Mesenteric fat pad (tissue), 1 donor: ENCODE data around the gene IFRD2. TPM values are rescaled to one million over a fixed set of nuclear protein-coding genes. Genes with fewer than 3 reads are reported as not detected.
"Not testable (repeated sequence)": the region's sequence is repeated elsewhere in the genome, so short reads cannot be mapped to it uniquely, and the experiment has no call there.

Experiments
- DNase-seq: peaks from one replicate; pipeline ENCODE4 v3.0.0-alpha.2; 2020; ENCODE audit warnings: low spot score
- total RNA-seq: library from RNA; stranded (reverse); fragmentation: NEBNext Ultra II Directional; extraction: Animal tissue kit (Norgen Biotek cat#: 25700); gene quantifications from one replicate; pipeline ENCODE4 v1.2.1, GENCODE V29; 2021
- donor health status: DM: yes; HTN: yes; CAD: no.

The IFRD2 gene
- total RNA-seq, 1 donor from 2014 or later = 105 TPM

- DNase-seq = no peak
These were observed 37.0 kb downstream of the IFRD2 start for GRCh38 chr3:50255251-50255615.

- DNase-seq = no peak
These were observed 37.5 kb downstream of the IFRD2 start for GRCh38 chr3:50254577-50255250.

- no peak for DNase-seq
These were observed 41.0 kb downstream of the IFRD2 start for GRCh38 chr3:50251220-50251619.

- no peak for DNase-seq
These were observed 41.7 kb downstream of the IFRD2 start for GRCh38 chr3:50250514-50250913.

- no peak for DNase-seq
These were observed 42.8 kb downstream of the IFRD2 start for GRCh38 chr3:50249457-50249856.

GRCh38 chr3:50248387-50248786 is 43.8 kb downstream of the IFRD2 start:
- no peak for DNase-seq

GRCh38 chr3:50246517-50246954 is 45.7 kb downstream of the IFRD2 start:
- no peak for DNase-seq

GRCh38 chr3:50245831-50246516 is 46.3 kb downstream of the IFRD2 start:
- DNase-seq = peak; percentile 97

- no peak for DNase-seq
These were observed 46.9 kb downstream of the IFRD2 start for GRCh38 chr3:50245251-50245745.

GRCh38 chr3:50244813-50245212 is 47.4 kb downstream of the IFRD2 start:
- DNase-seq = not testable (repeated sequence)

- DNase-seq = no peak
These were observed 48.7 kb downstream of the IFRD2 start for GRCh38 chr3:50243543-50243895.

GRCh38 chr3:50242851-50243542 is 49.2 kb downstream of the IFRD2 start:
- no peak for DNase-seq

GRCh38 chr3:50242381-50242770 is 49.9 kb downstream of the IFRD2 start:
- DNase-seq = no peak

- DNase-seq = no peak
These were observed 50.4 kb downstream of the IFRD2 start for GRCh38 chr3:50241713-50242380.

- DNase-seq = no peak
These were observed 51.1 kb downstream of the IFRD2 start for GRCh38 chr3:50241163-50241562.

GRCh38 chr3:50239649-50240048 is 52.6 kb downstream of the IFRD2 start:
- DNase-seq = no peak

GRCh38 chr3:50238549-50239026 is 53.6 kb downstream of the IFRD2 start:
- DNase-seq = peak; percentile 95

- DNase-seq = peak; percentile 94
These were observed 54.3 kb downstream of the IFRD2 start for GRCh38 chr3:50237754-50238548.
